HepG2 (cell line): ENCODE results near the gene CA4. TPM values are rescaled to one million over a fixed set of nuclear protein-coding genes. Genes with fewer than 3 reads are reported as not detected.

Experiments used
- ARNTL ChIP-seq: sonication (generic); formaldehyde crosslinking; IDR thresholded peaks from 2 replicates; pipeline ENCODE4 v1.4.0; 2020; ENCODE audit warnings: mild to moderate bottlenecking, missing genetic modification reagents
- ATF7 ChIP-seq, 2 experiments: fragments of 450-650 bp in 1 of 2; sonication (generic) in 1 of 2; formaldehyde crosslinking in 1 of 2; IDR thresholded peaks; 2 replicates each; pipeline versions ENCODE4 v1.4.0 to v1.6.1; 2016 to 2020; ENCODE audit warnings: antibody characterized with exemption in 1 of 2, mild to moderate bottlenecking in 1 of 2, missing genetic modification reagents in 1 of 2
- ISX ChIP-seq: sonication (generic); formaldehyde crosslinking; conservative IDR thresholded peaks from 2 replicates; pipeline ENCODE4 v1.5.0; 2020; ENCODE audit warnings: missing genetic modification reagents
- KMT2A ChIP-seq: sonication (generic); formaldehyde crosslinking; IDR thresholded peaks from 2 replicates; pipeline ENCODE4 v1.4.0; 2020; ENCODE audit warnings: missing genetic modification reagents
- MEF2D ChIP-seq: sonication (generic); formaldehyde crosslinking; IDR thresholded peaks from 2 replicates; pipeline ENCODE4 v1.5.1; 2020; ENCODE audit warnings: mild to moderate bottlenecking, missing genetic modification reagents
- NFIB ChIP-seq: sonication (generic); formaldehyde crosslinking; IDR thresholded peaks from 2 replicates; pipeline ENCODE4 v1.9.0; 2021; ENCODE audit warnings: missing genetic modification reagents, mild to moderate bottlenecking, borderline replicate concordance
- TP53 ChIP-seq: sonication (generic); formaldehyde crosslinking; conservative IDR thresholded peaks from 2 replicates; pipeline ENCODE4 v1.4.0; 2020; ENCODE audit warnings: missing genetic modification reagents
- TRIM22 ChIP-seq: fragments of 450-650 bp; IDR thresholded peaks from 2 replicates; pipeline ENCODE4 v1.6.1; 2017
- ZFP36L1 ChIP-seq: sonication (generic); formaldehyde crosslinking; IDR thresholded peaks from 2 replicates; pipeline ENCODE4 v1.8.0; 2022; ENCODE audit warnings: mild to moderate bottlenecking, missing genetic modification reagents, moderate library complexity
- ZFP91 ChIP-seq: sonication (generic); formaldehyde crosslinking; IDR thresholded peaks from 2 replicates; pipeline ENCODE4 v1.9.0; 2022; ENCODE audit warnings: missing genetic modification reagents, mild to moderate bottlenecking, borderline replicate concordance
- ZNF512B ChIP-seq: sonication (generic); formaldehyde crosslinking; IDR thresholded peaks from 2 replicates; pipeline ENCODE4 v1.5.1; 2020; ENCODE audit warnings: missing genetic modification reagents, mild to moderate bottlenecking, borderline replicate concordance
- ZNF530 ChIP-seq: sonication (generic); formaldehyde crosslinking; IDR thresholded peaks from 2 replicates; pipeline ENCODE4 v1.5.0; 2020; ENCODE audit warnings: low read depth, mild to moderate bottlenecking, missing genetic modification reagents
- ZNF891 ChIP-seq: sonication (generic); formaldehyde crosslinking; IDR thresholded peaks from 2 replicates; pipeline ENCODE4 v1.5.0; 2020; ENCODE audit warnings: mild to moderate bottlenecking, missing genetic modification reagents
- ZSCAN31 ChIP-seq: sonication (generic); formaldehyde crosslinking; IDR thresholded peaks from 2 replicates; pipeline ENCODE4 v1.5.0; 2020; ENCODE audit warnings: low read depth, mild to moderate bottlenecking, missing genetic modification reagents
- polyA plus RNA-seq, 8 experiments: library from polyadenylated mRNA; depleted of rRNA in 3 of 8; stranded (reverse) in 7 of 8; unstranded in 1 of 8; fragments of >200 nt; fragmentation: Illumina TruSeq in 4 of 8; extraction: Trizol in 4 of 8; gene quantifications; 2 replicates each; pipeline versions ENCODE4 v1.2.1 to v1.2.3, GENCODE V29; 2011 to 2016; ENCODE audit warnings: low read depth in 4 of 8, missing spikeins in 1 of 8, mixed read lengths in 1 of 8; ENCODE audit not compliant: insufficient read depth in 1 of 8
- total RNA-seq, 5 experiments: library from RNA; depleted of rRNA; stranded (reverse); fragments of >200 nt; fragmentation: Illumina TruSeq; extraction: Trizol; gene quantifications; 2 replicates each; pipeline ENCODE4 v1.2.3, GENCODE V29; 2016; ENCODE audit warnings: low read depth in 1 of 5
- TF ChIP-seq, protein P1 (sequence below), 2 experiments: sonication (generic) in 1 of 2; formaldehyde crosslinking in 1 of 2; IDR thresholded peaks; 2 replicates each; pipeline versions ENCODE4 v1.6.1 to v1.9.0; 2014 to 2022; ENCODE audit warnings: antibody characterized with exemption in 1 of 2, borderline replicate concordance in 1 of 2, inconsistent platforms in 1 of 2, low read depth in 1 of 2, missing genetic modification reagents in 1 of 2

The CA4 gene
- total and polyA plus RNA-seq, 2 of the 13 experiments (the other 11 are each of a cell fraction or from before 2014, with no cell fraction given) = not detected

DNA sequence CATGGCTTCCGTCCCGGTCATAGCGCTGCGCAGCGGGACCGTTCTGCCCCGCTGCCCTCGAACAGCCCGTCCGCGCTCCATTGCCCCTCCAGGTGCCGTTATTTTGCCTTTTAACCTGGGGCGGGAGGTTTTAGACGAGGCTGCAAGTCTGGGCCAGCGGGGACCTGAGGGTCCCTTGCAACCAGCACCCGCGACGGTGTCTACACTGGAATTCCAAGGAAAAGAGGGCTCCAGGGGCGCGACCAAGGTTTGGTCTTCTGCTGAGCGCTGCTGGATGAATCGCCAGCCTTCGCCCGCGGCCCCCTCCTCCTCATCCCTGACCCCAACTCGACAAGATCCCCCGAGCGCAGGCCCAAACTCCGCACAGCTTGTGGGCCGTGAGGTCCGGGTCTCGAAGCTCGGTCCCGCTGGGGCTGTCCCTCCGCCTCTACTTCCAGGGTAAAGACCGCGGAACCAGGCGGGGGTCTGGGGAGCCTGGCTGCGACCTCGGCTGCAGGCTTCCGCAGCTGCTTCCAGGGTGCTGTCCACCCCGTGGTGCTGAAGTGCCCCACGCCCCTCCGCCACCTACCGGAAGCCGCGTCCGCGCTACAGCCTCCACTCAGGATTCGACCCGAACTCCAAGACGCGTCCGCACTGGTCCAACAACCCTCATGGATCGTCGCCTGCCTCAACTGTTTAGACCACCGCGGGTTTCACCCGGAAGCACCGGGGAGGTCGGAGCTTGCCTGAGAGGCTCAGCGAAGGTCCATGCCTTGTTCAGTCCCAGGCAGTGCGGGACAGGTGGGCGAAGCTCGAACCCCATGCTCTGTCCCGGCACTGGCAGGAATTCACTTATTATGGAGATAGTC, 10.1 kb upstream of the CA4 start (continued):
- TF ChIP-seq ZFP36L1 (peak; percentile 93), ZNF512B (0 out of 2 replicates have a peak, but pooled peaks have one; percentile 75), ATF7 (IDR thresholded peaks at IDR 0.05) (no peak), ATF7 (CRISPR knock-in tag; IDR thresholded peaks at IDR 0.05) (no peak; the same call in 1 of the 2 replicates), KMT2A (CRISPR knock-in tag) (peak; percentile 96), ISX (CRISPR knock-in tag) (peak; percentile 39; the same call in 1 of the 2 replicates), ZFP91 (peak; percentile 95), ZNF891 (CRISPR knock-in tag) (peak; percentile 90), TP53 (CRISPR knock-in tag) (peak; percentile 74; the same call in 1 of the 2 replicates), TRIM22 (no peak), ARNTL (CRISPR knock-in tag) (peak; percentile 77), ZNF530 (peak; percentile 89; the same call in 1 of the 2 replicates), ZSCAN31 (CRISPR knock-in tag) (peak; percentile 96; the same call in 1 of the 2 replicates), NFIB (CRISPR knock-in tag) (no peak), MEF2D (CRISPR knock-in tag) (peak; percentile 95)
- TF ChIP-seq, protein P1, sequence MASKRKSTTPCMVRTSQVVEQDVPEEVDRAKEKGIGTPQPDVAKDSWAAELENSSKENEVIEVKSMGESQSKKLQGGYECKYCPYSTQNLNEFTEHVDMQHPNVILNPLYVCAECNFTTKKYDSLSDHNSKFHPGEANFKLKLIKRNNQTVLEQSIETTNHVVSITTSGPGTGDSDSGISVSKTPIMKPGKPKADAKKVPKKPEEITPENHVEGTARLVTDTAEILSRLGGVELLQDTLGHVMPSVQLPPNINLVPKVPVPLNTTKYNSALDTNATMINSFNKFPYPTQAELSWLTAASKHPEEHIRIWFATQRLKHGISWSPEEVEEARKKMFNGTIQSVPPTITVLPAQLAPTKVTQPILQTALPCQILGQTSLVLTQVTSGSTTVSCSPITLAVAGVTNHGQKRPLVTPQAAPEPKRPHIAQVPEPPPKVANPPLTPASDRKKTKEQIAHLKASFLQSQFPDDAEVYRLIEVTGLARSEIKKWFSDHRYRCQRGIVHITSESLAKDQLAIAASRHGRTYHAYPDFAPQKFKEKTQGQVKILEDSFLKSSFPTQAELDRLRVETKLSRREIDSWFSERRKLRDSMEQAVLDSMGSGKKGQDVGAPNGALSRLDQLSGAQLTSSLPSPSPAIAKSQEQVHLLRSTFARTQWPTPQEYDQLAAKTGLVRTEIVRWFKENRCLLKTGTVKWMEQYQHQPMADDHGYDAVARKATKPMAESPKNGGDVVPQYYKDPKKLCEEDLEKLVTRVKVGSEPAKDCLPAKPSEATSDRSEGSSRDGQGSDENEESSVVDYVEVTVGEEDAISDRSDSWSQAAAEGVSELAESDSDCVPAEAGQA (IDR thresholded peaks at IDR 0.05; ENCODE audit: low read depth) = no peak
- TF ChIP-seq, protein P1 (CRISPR knock-in tag; IDR thresholded peaks at IDR 0.05; ENCODE audit: borderline replicate concordance) = 0 out of 2 replicates have a peak, but pooled peaks have one; percentile 89
